H9 (cell line): ENCODE data around the gene MAML3. TPM values are rescaled to one million over a fixed set of nuclear protein-coding genes. Genes with fewer than 3 reads are reported as not detected.

Experiments used
- DNase-seq: peaks from one replicate; pipeline ENCODE4 v3.0.0-alpha.2; 2017
- H2AFZ ChIP-seq: one replicate; pipeline ENCODE4 v1.6.1; 2013; ENCODE audit warnings: mild to moderate bottlenecking, low read length, control low read depth, moderate library complexity
- H2AK5ac ChIP-seq: 2 replicates; pipeline ENCODE4 v1.6.1; 2013; ENCODE audit warnings: low read length, control low read depth, mixed read lengths; ENCODE audit not compliant: insufficient read length
- H2BK120ac ChIP-seq: one replicate; pipeline ENCODE4 v1.6.1; 2013; ENCODE audit warnings: low read depth, mild to moderate bottlenecking, low read length, control low read depth, inconsistent platforms; ENCODE audit not compliant: poor library complexity, severe bottlenecking
- H2BK12ac ChIP-seq: 2 replicates; pipeline ENCODE4 v1.6.1; 2013; ENCODE audit warnings: low read length, control low read depth, mixed read lengths, low read depth; ENCODE audit not compliant: insufficient read length
- H2BK15ac ChIP-seq: 2 replicates; pipeline ENCODE4 v1.6.1; 2013; ENCODE audit warnings: low read depth, low read length, control low read depth
- H2BK20ac ChIP-seq: one replicate; pipeline ENCODE4 v1.6.1; 2013; ENCODE audit warnings: low read depth, mild to moderate bottlenecking, low read length, control low read depth, inconsistent platforms; ENCODE audit not compliant: poor library complexity, severe bottlenecking
- H2BK5ac ChIP-seq: 2 replicates; pipeline ENCODE4 v1.6.1; 2013; ENCODE audit warnings: low read length, control low read depth, mixed read lengths; ENCODE audit not compliant: insufficient read length
- H3K14ac ChIP-seq: 2 replicates; pipeline ENCODE4 v1.6.1; 2013; ENCODE audit warnings: low read length, control low read depth; ENCODE audit not compliant: insufficient read depth
- H3K18ac ChIP-seq: 2 replicates; pipeline ENCODE4 v1.6.1; 2013; ENCODE audit warnings: low read depth, mild to moderate bottlenecking, mixed read lengths, low read length, control low read depth; ENCODE audit not compliant: insufficient read length
- H3K23ac ChIP-seq: 2 replicates; pipeline ENCODE4 v1.6.1; 2013; ENCODE audit warnings: low read length, control low read depth, mixed read lengths, low read depth; ENCODE audit not compliant: insufficient read length
- H3K23me2 ChIP-seq: 2 replicates; pipeline ENCODE4 v1.6.1; 2013; ENCODE audit warnings: low read depth, mild to moderate bottlenecking, mixed read lengths, low read length, control low read depth; ENCODE audit not compliant: insufficient read length, poor library complexity, severe bottlenecking
- H3K27ac ChIP-seq: 2 replicates; pipeline ENCODE4 v1.5.1; 2013; ENCODE audit warnings: low read length, control low read depth, mixed read lengths, low read depth; ENCODE audit not compliant: insufficient read length
- H3K27me3 ChIP-seq: 2 replicates; pipeline ENCODE4 v1.6.1; 2013; ENCODE audit warnings: low read length, control low read depth, inconsistent platforms; ENCODE audit not compliant: insufficient read depth
- H3K4ac ChIP-seq: 2 replicates; pipeline ENCODE4 v1.6.1; 2013; ENCODE audit warnings: low read depth, mild to moderate bottlenecking, control low read depth, inconsistent platforms, low read length, moderate library complexity
- H3K4me1 ChIP-seq: 2 replicates; pipeline ENCODE4 v1.6.1; 2013; ENCODE audit warnings: low read length, control low read depth, inconsistent platforms; ENCODE audit not compliant: insufficient read depth
- H3K4me2 ChIP-seq: 2 replicates; pipeline ENCODE4 v1.6.1; 2013; ENCODE audit warnings: low read length, control low read depth, mixed read lengths; ENCODE audit not compliant: insufficient read length, insufficient read depth
- H3K56ac ChIP-seq: 2 replicates; pipeline ENCODE4 v1.6.1; 2013; ENCODE audit warnings: low read depth, mild to moderate bottlenecking, mixed read lengths, low read length, control low read depth; ENCODE audit not compliant: insufficient read length
- H3K79me1 ChIP-seq: 2 replicates; pipeline ENCODE4 v1.6.1; 2013; ENCODE audit warnings: low read depth, mild to moderate bottlenecking, moderate library complexity, low read length, control low read depth, inconsistent platforms; ENCODE audit not compliant: insufficient read depth, poor library complexity, severe bottlenecking
- H3K79me2 ChIP-seq: 2 replicates; pipeline ENCODE4 v1.6.1; 2013; ENCODE audit warnings: low read length, control low read depth, inconsistent platforms; ENCODE audit not compliant: insufficient read depth
- H3K9ac ChIP-seq: 2 replicates; pipeline ENCODE4 v1.6.1; 2013; ENCODE audit warnings: low read length, control low read depth, mixed read lengths; ENCODE audit not compliant: insufficient read length; ENCODE audit errors: extremely low read depth
- H3K9me3 ChIP-seq: one replicate; pipeline ENCODE4 v1.6.1; 2013; ENCODE audit warnings: low read depth, low read length, inconsistent platforms; ENCODE audit not compliant: control insufficient read depth
- H3T11ph ChIP-seq: one replicate; pipeline ENCODE4 v1.6.1; 2013; ENCODE audit warnings: mild to moderate bottlenecking, low read length, control low read depth, inconsistent platforms
- H4K20me1 ChIP-seq: one replicate; pipeline ENCODE4 v1.6.1; 2013; ENCODE audit not compliant: control insufficient read depth, insufficient read length, insufficient read depth
- H4K5ac ChIP-seq: 2 replicates; pipeline ENCODE4 v1.6.1; 2013; ENCODE audit warnings: low read depth, mild to moderate bottlenecking, mixed read lengths, low read length, control low read depth; ENCODE audit not compliant: insufficient read length
- H4K8ac ChIP-seq: replicated peaks from 2 replicates; pipeline ENCODE4 v1.6.1; 2013; ENCODE audit warnings: low read length, control low read depth, mixed read lengths, low read depth; ENCODE audit not compliant: insufficient read length
- H4K91ac ChIP-seq: 2 replicates; pipeline ENCODE4 v1.6.1; 2013; ENCODE audit warnings: low read depth, mild to moderate bottlenecking, moderate library complexity, mixed read lengths, low read length, control low read depth; ENCODE audit not compliant: insufficient read length
- H3K27ac Mint-ChIP-seq, 3 experiments: 2 replicates in 2 of 3; 3 replicates in 1 of 3; pipeline ENCODE4 v1.8.0; 2020 to 2021; ENCODE audit warnings: mixed read lengths in 3 of 3, mild to moderate bottlenecking in 1 of 3, moderate library complexity in 1 of 3
- H3K27me3 Mint-ChIP-seq: 2 replicates; pipeline ENCODE4 v1.8.0; 2021; ENCODE audit warnings: low read depth, mild to moderate bottlenecking, moderate library complexity, mixed read lengths
- H3K36me3 Mint-ChIP-seq, 3 experiments: 2 replicates in 2 of 3; 3 replicates in 1 of 3; pipeline ENCODE4 v1.8.0; 2020 to 2021; ENCODE audit warnings: low read depth in 3 of 3, mixed read lengths in 3 of 3; ENCODE audit not compliant: insufficient read depth in 1 of 3
- H3K4me1 Mint-ChIP-seq, 2 experiments: 2 replicates each; pipeline ENCODE4 v1.8.0; 2020; ENCODE audit warnings: mixed read lengths in 2 of 2
- H3K4me3 Mint-ChIP-seq, 2 experiments: 2 replicates in 1 of 2; 3 replicates in 1 of 2; pipeline ENCODE4 v1.8.0; 2020 to 2021; ENCODE audit warnings: mild to moderate bottlenecking in 2 of 2, mixed read lengths in 2 of 2, moderate library complexity in 1 of 2
- H3K9me3 Mint-ChIP-seq, 2 experiments: 2 replicates in 1 of 2; 3 replicates in 1 of 2; pipeline ENCODE4 v1.8.0; 2020; ENCODE audit warnings: mild to moderate bottlenecking in 2 of 2, mixed read lengths in 2 of 2, moderate library complexity in 1 of 2
- WGBS: extraction: QIAGEN DNeasy Blood & Tissue Kit; methylation state at CpG from one replicate; pipeline ENCODE4 v1.1.7; 2013; ENCODE audit warnings: missing lambda C conversion rate, low lambda C conversion rate, mixed read lengths; ENCODE audit not compliant: insufficient read length; ENCODE audit errors: extremely low coverage; 5-methylcytosine and 5-hydroxymethylcytosine counted together
- total RNA-seq: library from RNA; stranded (reverse); gene quantifications from 2 replicates; pipeline ENCODE4 v1.2.1, GENCODE V29; 2021
- TF ChIP-seq, protein P1 (sequence below): fragments of 200-600 bp; sonication (generic); conservative IDR thresholded peaks from 3 replicates; pipeline ENCODE4 v1.8.0; 2021; ENCODE audit warnings: antibody characterized with exemption, mild to moderate bottlenecking

The MAML3 gene
- total RNA-seq, 1 experiment from 2014 or later: 3.9 TPM

DNA sequence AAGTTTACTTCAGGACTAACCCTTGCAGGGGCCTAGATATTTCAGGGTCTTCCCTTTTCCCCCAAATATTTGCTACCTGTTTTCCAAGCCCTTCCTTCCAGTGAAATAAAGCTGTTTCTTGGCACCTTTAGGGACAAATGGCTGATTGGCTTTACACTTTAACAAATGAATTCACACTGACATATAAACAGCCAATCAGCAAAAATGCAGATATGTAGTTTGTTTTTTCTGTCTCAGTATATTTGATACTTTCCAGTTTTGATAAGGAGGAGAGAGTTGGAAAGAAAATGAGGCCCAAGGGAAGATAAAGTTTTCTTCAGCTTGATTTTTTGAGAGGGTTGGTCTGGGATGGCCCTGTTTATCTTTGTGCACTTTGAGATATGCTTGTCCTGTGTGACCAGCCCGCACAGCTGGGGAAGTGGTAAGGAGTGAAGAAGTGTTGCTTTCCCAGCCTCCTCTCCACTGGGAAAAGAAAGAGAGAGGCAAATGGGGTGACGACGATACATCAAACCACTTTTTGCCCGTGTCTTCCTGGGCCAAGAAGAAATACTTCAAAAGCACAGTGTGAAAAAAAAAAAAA, 420.9 kb downstream of the MAML3 start:
- Histone ChIP-seq H2BK12ac (no peak overlapping the region), H4K8ac (no peak overlapping the region), H3K79me1 (no peaks in the 10 kb centered on the region), H3T11ph (no peak overlapping the region), H3K56ac (no peak overlapping the region), H4K5ac (no peak overlapping the region), H4K91ac (no peak overlapping the region), H4K20me1 (no peaks in the 10 kb centered on the region), H3K4me2 (no peak overlapping the region), H3K9me3 (no peaks in the 10 kb centered on the region), H2BK5ac (no peak overlapping the region), H2BK120ac (no peak overlapping the region), H3K4ac (no peak overlapping the region), H3K23me2 (peaks cover 4% of the 10 kb centered on the region), H3K9ac (no peak overlapping the region), H3K23ac (no peak overlapping the region), H2BK15ac (no peak overlapping the region), H3K79me2 (no peaks in the 10 kb centered on the region), H3K18ac (no peak overlapping the region), H2BK20ac (no peak overlapping the region), H3K4me1 (peaks cover 6% of the 10 kb centered on the region; the same call in 1 of the 2 replicates), H2AFZ (no peak overlapping the region), H3K27me3 (peaks cover 7% of the 10 kb centered on the region; the same call in 1 of the 2 replicates), H3K27ac (no peak overlapping the region), H2AK5ac (no peak overlapping the region), H3K14ac (no peak overlapping the region)
- H3K4me1 Mint-ChIP-seq: peaks cover 17 to 26% of the 10 kb centered on the region in 2 experiments
- no CpG with 5 or more reads among the region's 4 CpGs for WGBS
- no peak overlapping the region for H3K4me3 Mint-ChIP-seq
- no peak for DNase-seq
- H3K9me3 Mint-ChIP-seq: no peaks in the 10 kb centered on the region; a peak in 1 of 5 replicates
- no peaks in the 10 kb centered on the region; a peak in 1 of 7 replicates for H3K36me3 Mint-ChIP-seq
- H3K27ac Mint-ChIP-seq: no peak overlapping the region
- peaks cover 48% of the 10 kb centered on the region for H3K27me3 Mint-ChIP-seq
- TF ChIP-seq, protein P1, sequence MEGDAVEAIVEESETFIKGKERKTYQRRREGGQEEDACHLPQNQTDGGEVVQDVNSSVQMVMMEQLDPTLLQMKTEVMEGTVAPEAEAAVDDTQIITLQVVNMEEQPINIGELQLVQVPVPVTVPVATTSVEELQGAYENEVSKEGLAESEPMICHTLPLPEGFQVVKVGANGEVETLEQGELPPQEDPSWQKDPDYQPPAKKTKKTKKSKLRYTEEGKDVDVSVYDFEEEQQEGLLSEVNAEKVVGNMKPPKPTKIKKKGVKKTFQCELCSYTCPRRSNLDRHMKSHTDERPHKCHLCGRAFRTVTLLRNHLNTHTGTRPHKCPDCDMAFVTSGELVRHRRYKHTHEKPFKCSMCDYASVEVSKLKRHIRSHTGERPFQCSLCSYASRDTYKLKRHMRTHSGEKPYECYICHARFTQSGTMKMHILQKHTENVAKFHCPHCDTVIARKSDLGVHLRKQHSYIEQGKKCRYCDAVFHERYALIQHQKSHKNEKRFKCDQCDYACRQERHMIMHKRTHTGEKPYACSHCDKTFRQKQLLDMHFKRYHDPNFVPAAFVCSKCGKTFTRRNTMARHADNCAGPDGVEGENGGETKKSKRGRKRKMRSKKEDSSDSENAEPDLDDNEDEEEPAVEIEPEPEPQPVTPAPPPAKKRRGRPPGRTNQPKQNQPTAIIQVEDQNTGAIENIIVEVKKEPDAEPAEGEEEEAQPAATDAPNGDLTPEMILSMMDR: no peak
